Measurements from ENCODE around the gene ZCCHC7. TPM values are rescaled to one million over a fixed set of nuclear protein-coding genes. Genes with fewer than 3 reads are reported as not detected.

The ZCCHC7 gene
- polyA plus RNA-seq, 2 of the 4 experiments (the other 2 are of a cell fraction), result 15.7 to 30.0 TPM

DNA sequence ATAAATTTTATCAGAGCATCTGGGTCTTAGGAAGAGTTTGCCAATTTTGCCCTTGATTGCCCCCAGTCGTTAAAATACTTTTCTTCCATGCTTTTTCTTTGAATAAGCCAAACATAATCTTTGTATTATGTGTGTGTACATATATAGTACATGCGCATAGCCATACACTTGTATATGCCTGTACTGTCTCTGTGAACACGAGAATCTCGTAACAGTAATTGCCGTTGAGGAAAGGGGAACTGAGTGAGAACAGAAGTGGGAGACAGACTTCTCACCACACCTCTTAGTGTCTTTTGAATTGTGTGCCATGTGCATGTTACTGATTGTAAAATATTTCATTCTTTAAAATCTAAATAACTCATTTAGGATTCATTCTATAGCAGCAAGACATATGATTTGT is 222.5 kb downstream of the ZCCHC7 start (continued):
- no peak for TF ChIP-seq ZFP36 (IDR thresholded peaks at IDR 0.05; ENCODE audit: borderline replicate concordance, partially characterized antibody)

- POLR2A ChIA-PET, result no interaction called here
- WGBS (ENCODE audit: missing lambda C conversion rate), result 89% methylated on average over 1 of the region's 1 CpG
- ATAC-seq, result no peak
- FAIRE-seq, result no peak
- Histone ChIP-seq H3K4me2 (no peak overlapping the region), H3K4me1 (no peaks in the 10 kb centered on the region), H3K9me3 (no peaks in the 10 kb centered on the region), H3K4me3 (no peak overlapping the region), H3K27ac (no peak overlapping the region)
- CTCF ChIA-PET, result interaction anchor here (1.0 kb wide), 1 partner anchor 15 kb away, joined by 4 read pairs; no protein-coding TSS in a partner anchor
- no peak for TF ChIP-seq RCOR1 (IDR thresholded peaks at IDR 0.05; ENCODE audit: low read depth, low read length)
- no peak for TF ChIP-seq FOSL2 (IDR thresholded peaks at IDR 0.05)
- TF ChIP-seq FOSL2 (CRISPR knock-in tag; IDR thresholded peaks at IDR 0.05), result no peak
- no peak for TF ChIP-seq EP300 (IDR thresholded peaks at IDR 0.05)
- TF ChIP-seq KDM1A (IDR thresholded peaks at IDR 0.05; ENCODE audit: low read depth), result no peak
- TF ChIP-seq, protein P1, sequence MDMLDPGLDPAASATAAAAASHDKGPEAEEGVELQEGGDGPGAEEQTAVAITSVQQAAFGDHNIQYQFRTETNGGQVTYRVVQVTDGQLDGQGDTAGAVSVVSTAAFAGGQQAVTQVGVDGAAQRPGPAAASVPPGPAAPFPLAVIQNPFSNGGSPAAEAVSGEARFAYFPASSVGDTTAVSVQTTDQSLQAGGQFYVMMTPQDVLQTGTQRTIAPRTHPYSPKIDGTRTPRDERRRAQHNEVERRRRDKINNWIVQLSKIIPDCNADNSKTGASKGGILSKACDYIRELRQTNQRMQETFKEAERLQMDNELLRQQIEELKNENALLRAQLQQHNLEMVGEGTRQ (IDR thresholded peaks at IDR 0.05), result no peak
- TF ChIP-seq GATA3 (IDR thresholded peaks at IDR 0.05; ENCODE audit: borderline replicate concordance), result no peak
- TF ChIP-seq EHF (CRISPR knock-in tag; IDR thresholded peaks at IDR 0.05), result no peak
- TF ChIP-seq MAZ (IDR thresholded peaks at IDR 0.05; ENCODE audit: borderline replicate concordance, low read depth, low read length), result no peak
- TF ChIP-seq TP53 (CRISPR knock-in tag; IDR thresholded peaks at IDR 0.05), result no peak
- TF ChIP-seq ZNF302 (CRISPR knock-in tag; IDR thresholded peaks at IDR 0.05), result no peak
- no peak for TF ChIP-seq ELK1 (IDR thresholded peaks at IDR 0.05; ENCODE audit: low read depth, low read length)
- TF ChIP-seq POLR2AphosphoS2 (conservative IDR thresholded peaks at IDR 0.05; ENCODE audit: low read length), result no peak
- no peak for TF ChIP-seq CHD2 (IDR thresholded peaks at IDR 0.05; ENCODE audit: low read length, partially characterized antibody)
- no peak for DNase-seq (ENCODE audit: low read depth in 1 of 2, low spot score in 1 of 2)
Observed at GRCh38 chr9:37343724-37344123, 223.3 kb downstream of the ZCCHC7 start.

GRCh38 chr9:37345038-37345437 is 224.7 kb downstream of the ZCCHC7 start:
- WGBS (ENCODE audit: missing lambda C conversion rate), result 95% methylated on average over 3 of the region's 3 CpGs
- H3K4me2 ChIP-seq, result no peak overlapping the region
- no peak overlapping the region for H3K27ac ChIP-seq
- TF ChIP-seq MYC (IDR thresholded peaks at IDR 0.05; ENCODE audit: borderline replicate concordance, low read length), result no peak
- no peak for TF ChIP-seq CBX8 (IDR thresholded peaks at IDR 0.05)
- TF ChIP-seq ZFP36 (IDR thresholded peaks at IDR 0.05; ENCODE audit: borderline replicate concordance, partially characterized antibody), result no peak
- no peak for TF ChIP-seq FOXS1 (CRISPR knock-in tag; IDR thresholded peaks at IDR 0.05)
- no peak for TF ChIP-seq POLR2AphosphoS2 (conservative IDR thresholded peaks at IDR 0.05; ENCODE audit: low read length)
- no peak for TF ChIP-seq ELK1 (IDR thresholded peaks at IDR 0.05; ENCODE audit: low read depth, low read length)
- no peak for TF ChIP-seq ZC3H11A (IDR thresholded peaks at IDR 0.05)
- no peak for TF ChIP-seq ZNF302 (CRISPR knock-in tag; IDR thresholded peaks at IDR 0.05)
- TF ChIP-seq MAFK (IDR thresholded peaks at IDR 0.05; ENCODE audit: partially characterized antibody), result no peak
- no peak for TF ChIP-seq NPAS2 (CRISPR knock-in tag; IDR thresholded peaks at IDR 0.05; ENCODE audit: borderline replicate concordance)
- TF ChIP-seq CTCF (IDR thresholded peaks at IDR 0.05), result no peak
- TF ChIP-seq NR3C1 (IDR thresholded peaks at IDR 0.05), result no peak
- ChIA-PET CTCF (interaction anchor here (1.6 kb wide), 1 partner anchor 476 kb away, joined by 3 read pairs; no protein-coding TSS in a partner anchor), POLR2A (no interaction called here)
- DNase-seq (ENCODE audit: low read depth in 1 of 2, low spot score in 1 of 2) (no peak), FAIRE-seq (no peak), ATAC-seq (no peak)
- H3K4me1 ChIP-seq, result no peaks in the 10 kb centered on the region
- H3K9me3 ChIP-seq, result no peaks in the 10 kb centered on the region
- H3K4me3 ChIP-seq, result no peak overlapping the region
